ENCODE data around the gene CDYL2.

DNA sequence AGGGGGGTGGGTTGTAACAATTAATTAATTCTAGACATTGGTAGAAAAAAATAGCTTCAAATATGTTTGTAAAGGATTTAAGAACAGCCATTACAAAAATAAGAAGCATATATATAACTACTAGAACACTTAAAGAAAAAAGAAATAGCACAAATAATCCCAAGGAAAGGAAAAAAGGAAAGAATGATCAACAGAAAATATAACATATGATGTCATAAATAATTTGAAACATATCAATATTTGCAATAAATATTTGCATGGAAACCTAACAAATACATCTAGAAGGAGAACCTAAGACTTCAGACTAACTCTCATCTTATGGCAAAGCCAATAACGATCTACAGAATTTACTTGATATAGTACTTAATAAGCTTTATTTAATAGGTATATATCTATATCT is 28.9 kb downstream of the CDYL2 start:
- no peak for TF ChIP-seq CTCF (IDR thresholded peaks at IDR 0.05; ENCODE audit: low read depth, low read length)
- no peak for TF ChIP-seq EZH2phosphoT487 (IDR thresholded peaks at IDR 0.05; ENCODE audit: low read depth)
